HAP-1 (cell line): ENCODE results near the gene PRM1.
A peak's percentile ranks its signal among the peaks of the same experiment; 100 is the strongest.

Source experiments
- DNase-seq, 2 experiments: peaks; one replicate each; pipeline ENCODE4 v3.0.0-alpha.2; 2016 to 2020; ENCODE audit warnings: low spot score in 2 of 2
- H3K27me3 ChIP-seq: fragments of 250-450 bp; sonication (Bioruptor Pico); 2 replicates; pipeline ENCODE4 v1.5.1; 2020; ENCODE audit warnings: low read depth, mild to moderate bottlenecking, moderate library complexity
- H3K36me3 ChIP-seq: fragments of 250-450 bp; sonication (Bioruptor Pico); replicated peaks from 2 replicates; pipeline ENCODE4 v1.5.1; 2020; ENCODE audit warnings: mild to moderate bottlenecking
- H3K4me1 ChIP-seq: fragments of 250-450 bp; sonication (Bioruptor Pico); 2 replicates; pipeline ENCODE4 v1.5.1; 2020; ENCODE audit warnings: mild to moderate bottlenecking
- H3K4me3 ChIP-seq: fragments of 250-450 bp; sonication (Bioruptor Pico); 2 replicates; pipeline ENCODE4 v1.5.1; 2020; ENCODE audit warnings: mild to moderate bottlenecking, moderate library complexity
- H3K9me3 ChIP-seq: fragments of 250-450 bp; sonication (Bioruptor Pico); 2 replicates; pipeline ENCODE4 v1.5.1; 2020; ENCODE audit warnings: mild to moderate bottlenecking, moderate library complexity
- in situ Hi-C: fragments of 300-500 bp; cut with MboI; formaldehyde crosslinking; loops from 3 replicates; pipeline ENCODE4 v1.14.3; 2020; ENCODE audit warnings: low sequenced_read_pairs, inconsistent platforms, mixed read lengths

PRM1 gene

DNA sequence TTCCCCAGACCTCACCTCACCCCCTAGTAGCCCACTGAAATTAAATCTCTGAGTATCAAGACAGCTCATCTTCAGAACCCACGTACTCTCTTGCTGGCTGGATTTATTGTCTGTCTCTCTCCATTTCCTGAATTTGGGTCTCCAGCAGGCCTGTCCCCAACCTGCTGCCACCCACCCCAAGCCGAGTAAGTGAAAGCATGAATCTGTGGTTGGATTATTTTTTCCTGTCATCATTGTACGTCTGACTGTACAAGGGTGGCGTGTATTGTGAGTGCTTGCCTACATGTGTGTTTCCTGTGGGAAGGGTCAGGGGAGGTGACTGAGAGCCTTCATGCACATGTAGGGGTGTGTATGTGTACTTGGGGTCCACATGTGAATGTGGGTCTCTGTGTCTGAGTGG is 17.4 kb downstream of the PRM1 start:
- in situ Hi-C loops = loop anchor here (5.0 kb wide), 1 partner anchor 296 kb away; no protein-coding TSS in a partner anchor
- DNase-seq = no peak
- Histone ChIP-seq H3K4me3 (no peak overlapping the region), H3K36me3 (no peaks in the 10 kb centered on the region), H3K9me3 (no peaks in the 10 kb centered on the region), H3K27me3 (no peaks in the 10 kb centered on the region), H3K4me1 (no peaks in the 10 kb centered on the region)

DNA sequence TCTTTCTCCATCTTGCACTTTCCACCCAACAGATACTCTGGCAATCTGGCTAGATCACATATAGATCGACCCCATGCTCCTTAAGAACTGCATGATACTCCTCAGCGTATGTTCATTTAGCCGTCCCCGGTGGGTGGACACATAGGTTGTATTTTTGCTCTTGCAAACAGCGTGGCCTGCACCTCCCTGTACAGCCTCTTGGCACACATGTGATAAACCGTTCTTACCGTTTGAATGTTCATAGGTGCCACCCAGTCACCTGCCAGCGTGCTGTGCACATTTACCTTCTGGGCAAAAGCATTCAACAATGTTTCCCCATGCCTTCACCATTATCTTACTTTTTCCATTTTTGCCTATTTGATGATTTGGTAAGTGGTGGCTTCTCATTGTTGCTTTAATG is 18.2 kb downstream of the PRM1 start:
- H3K4me1 ChIP-seq = no peaks in the 10 kb centered on the region
- in situ Hi-C loops = loop anchor here (5.0 kb wide), 1 partner anchor 296 kb away; no protein-coding TSS in a partner anchor
- no peak for DNase-seq

GRCh38 chr16:11260596-11260966 is 20.5 kb downstream of the PRM1 start:
- Histone ChIP-seq H3K4me1 (peaks cover 4% of the 10 kb centered on the region), H3K9me3 (no peaks in the 10 kb centered on the region), H3K36me3 (no peaks in the 10 kb centered on the region), H3K27me3 (no peaks in the 10 kb centered on the region), H3K4me3 (no peak overlapping the region)
- in situ Hi-C loops = loop anchor here (5.0 kb wide), 1 partner anchor 293 kb away; no protein-coding TSS in a partner anchor
- DNase-seq = no peak

More for the DNA sequence above, 18.2 kb downstream of the PRM1 start:
- Histone ChIP-seq H3K27me3 (no peaks in the 10 kb centered on the region), H3K4me3 (no peak overlapping the region), H3K9me3 (no peaks in the 10 kb centered on the region), H3K36me3 (no peaks in the 10 kb centered on the region)

DNA sequence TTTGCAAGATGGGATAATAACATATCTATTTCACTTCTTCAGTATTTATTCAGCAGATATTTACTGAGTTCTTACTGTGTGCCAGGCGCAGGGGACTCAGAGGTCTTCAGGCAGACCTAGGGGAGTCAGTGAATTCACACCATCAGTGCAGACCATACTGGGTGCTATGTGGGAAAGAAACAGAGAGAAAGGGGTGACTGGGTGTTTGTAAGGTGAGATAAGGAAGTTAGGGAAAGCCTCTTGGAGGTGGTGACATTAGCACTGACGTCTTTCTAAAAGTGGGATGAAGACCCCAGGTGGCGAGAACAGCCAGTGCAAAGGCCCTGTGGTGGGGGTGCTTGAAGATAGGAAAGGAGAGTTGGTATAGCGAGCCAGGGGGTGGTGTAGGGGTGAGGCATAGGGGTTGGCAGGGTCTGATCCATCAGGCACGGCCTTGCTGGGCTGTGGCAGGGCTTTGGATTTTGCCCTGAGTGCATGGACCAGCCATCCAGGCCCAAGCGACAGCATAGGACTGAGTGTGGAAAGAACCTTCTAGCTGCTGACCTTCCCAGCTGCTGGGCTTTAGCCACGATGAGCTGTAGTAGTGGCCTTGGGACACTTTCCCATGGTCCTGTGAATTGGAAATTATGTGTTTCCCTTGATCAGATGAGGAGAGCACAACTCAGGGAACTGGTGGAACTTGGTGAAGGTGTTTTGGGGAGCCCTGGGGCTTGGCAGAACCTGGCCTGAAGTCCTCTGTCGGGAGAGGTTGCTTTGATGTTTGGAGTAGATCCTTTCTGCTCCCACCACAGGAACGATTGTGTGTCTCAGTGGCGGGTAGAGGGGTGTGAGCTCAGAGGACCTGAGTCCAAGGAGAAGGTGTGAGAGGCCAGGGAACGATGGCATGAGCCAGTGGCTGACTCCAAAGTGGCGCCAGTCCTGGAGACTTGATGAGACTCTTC is 21.2 kb downstream of the PRM1 start:
- H3K27me3 ChIP-seq = no peaks in the 10 kb centered on the region
- in situ Hi-C loops = loop anchor here (5.0 kb wide), 1 partner anchor 293 kb away; no protein-coding TSS in a partner anchor
- peaks cover 4% of the 10 kb centered on the region for H3K4me1 ChIP-seq
- no peak for DNase-seq
- H3K9me3 ChIP-seq = no peaks in the 10 kb centered on the region
- H3K36me3 ChIP-seq = no peaks in the 10 kb centered on the region
- no peak overlapping the region for H3K4me3 ChIP-seq

DNA sequence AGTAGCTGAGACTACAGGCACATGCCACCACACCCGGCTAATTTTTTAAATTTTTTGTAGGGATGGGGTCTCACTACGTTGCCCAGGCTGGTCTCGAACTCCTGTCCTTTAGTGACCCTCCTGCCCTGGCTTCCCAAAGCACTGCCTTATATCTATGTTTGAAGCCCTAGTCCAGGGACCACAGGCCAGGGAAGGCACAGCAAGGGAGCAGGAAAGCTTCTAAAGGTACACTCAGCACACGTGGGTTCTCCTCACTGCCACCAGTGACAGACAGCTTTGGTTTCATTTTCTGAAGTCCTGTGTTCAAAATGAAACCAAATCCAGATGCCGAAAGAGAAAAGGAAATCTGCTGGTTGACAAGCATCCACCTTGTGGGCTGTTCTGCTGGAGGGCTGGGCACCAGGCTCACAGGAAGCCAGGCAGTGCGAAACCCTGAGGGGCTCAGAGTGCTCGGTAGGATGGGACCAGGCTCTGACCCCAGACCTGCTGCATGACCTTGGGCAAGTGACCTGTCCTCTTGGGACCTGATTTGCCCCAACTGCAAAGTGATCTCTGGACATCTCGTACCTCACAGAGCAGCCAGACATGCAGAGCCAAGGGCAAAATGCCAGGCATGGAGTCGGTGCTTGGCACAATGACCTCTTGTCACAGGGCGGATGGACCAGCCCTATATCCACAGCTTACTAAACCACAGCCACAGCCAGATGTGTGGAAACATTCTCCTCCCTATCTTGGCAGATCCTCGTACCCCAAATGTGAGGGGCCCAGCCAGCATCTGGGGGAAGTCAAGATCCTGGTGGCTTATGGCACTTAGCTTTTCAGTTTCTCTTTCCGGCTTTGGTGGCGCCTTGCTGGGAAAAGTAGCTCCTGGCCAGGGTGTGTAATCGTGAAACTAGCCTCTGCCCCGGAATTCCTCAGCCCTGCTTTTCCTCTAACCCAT is 22.3 kb downstream of the PRM1 start:
- Histone ChIP-seq H3K4me3 (no peak overlapping the region), H3K36me3 (no peaks in the 10 kb centered on the region), H3K27me3 (no peaks in the 10 kb centered on the region), H3K9me3 (no peaks in the 10 kb centered on the region), H3K4me1 (peaks cover 11% of the 10 kb centered on the region)
- no peak for DNase-seq
- in situ Hi-C loops = no loop called here

GRCh38 chr16:11257131-11257938 is 23.8 kb downstream of the PRM1 start:
- Histone ChIP-seq H3K36me3 (no peaks in the 10 kb centered on the region), H3K9me3 (no peaks in the 10 kb centered on the region), H3K4me3 (peak overlapping the region; percentile 77), H3K4me1 (peaks cover 11% of the 10 kb centered on the region), H3K27me3 (no peaks in the 10 kb centered on the region)
- DNase-seq = peak; percentile 79 to 84
- in situ Hi-C loops = no loop called here

DNA sequence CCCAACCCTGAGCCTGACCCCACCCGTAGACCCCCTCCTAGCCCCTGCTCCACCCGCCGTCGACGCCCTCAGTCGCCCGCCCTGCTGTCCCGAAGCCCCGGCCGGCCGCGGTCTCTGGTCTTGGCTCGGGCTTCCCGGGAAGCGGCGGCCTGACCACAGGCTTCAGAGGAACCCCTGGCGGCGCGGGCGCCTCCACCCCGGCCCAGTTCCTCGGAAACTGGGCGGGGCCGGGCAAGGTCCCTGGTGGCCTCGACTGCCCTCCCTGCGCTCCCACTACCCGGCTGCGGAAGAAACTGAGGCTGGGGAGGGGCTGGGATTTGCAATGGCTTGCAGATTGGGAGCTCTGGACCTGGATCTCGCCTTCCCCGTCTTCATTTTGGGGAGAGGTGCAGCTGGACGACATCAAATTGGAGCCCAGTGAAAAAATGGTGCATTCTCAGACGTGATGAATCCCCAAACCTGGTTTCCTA is 24.4 kb downstream of the PRM1 start:
- Histone ChIP-seq H3K4me1 (peaks cover 11% of the 10 kb centered on the region), H3K9me3 (no peaks in the 10 kb centered on the region), H3K36me3 (no peaks in the 10 kb centered on the region), H3K27me3 (no peaks in the 10 kb centered on the region), H3K4me3 (peak overlapping the region; percentile 77)
- in situ Hi-C loops = no loop called here
- DNase-seq = peak; percentile 31 to 75

DNA sequence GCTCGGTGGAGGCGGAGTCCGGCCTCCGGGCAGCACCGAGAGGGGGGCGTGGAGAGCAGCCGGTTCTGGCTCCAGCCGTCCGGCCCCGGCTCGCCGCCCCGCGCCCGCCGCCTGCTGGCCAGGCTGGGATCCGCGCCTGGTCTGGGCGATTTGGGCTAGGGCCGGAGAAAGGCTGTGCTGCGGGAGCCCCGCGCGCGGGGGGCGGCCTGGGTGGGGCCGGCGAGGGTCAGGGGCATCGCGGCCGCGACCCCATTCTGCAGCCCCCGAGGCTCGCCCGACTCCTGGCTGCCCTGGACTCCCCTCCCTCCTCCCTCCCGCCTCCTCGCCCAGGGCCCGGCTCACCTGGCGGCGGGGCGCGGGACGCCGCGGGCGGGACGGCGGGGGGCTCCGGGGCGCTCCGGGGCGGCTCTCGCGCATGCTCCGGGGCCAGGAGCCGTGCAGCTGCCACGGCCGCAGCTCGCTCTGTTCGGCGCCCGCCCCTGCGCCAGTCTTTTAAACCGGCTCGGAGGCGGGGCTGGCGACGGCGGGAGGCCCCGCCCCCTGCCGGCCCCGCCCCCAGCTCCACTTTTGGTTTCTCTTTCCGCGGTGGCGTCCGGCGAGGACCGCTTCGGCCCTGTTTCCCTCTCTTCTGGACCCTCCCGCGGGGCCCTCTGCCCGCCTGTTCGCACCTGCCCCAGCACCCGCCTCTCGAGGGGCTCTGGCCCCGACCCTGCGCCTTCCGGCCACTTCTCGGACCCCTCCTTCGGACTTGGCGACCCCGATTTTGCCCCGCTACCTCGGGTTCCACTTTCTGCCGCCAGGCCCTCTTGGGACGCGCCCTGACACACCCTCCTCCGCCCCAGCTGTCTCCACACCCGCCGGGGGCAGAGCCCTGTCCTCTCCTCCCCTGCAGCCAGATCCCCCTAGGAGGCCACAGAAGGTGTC is 25.1 kb downstream of the PRM1 start, which contains the start of gene SOCS1:
Gene SOCS1, minus strand, starts transcription at position 468 of the 924 bp plus-strand sequence. CDS start 726 bp downstream, outside the sequence.
- no peaks in the 10 kb centered on the region for H3K27me3 ChIP-seq
- H3K4me3 ChIP-seq = peak within 1 kb of the TSS; percentile 77
- in situ Hi-C loops = no loop called here
- H3K36me3 ChIP-seq = no peaks in the 10 kb centered on the region
- H3K4me1 ChIP-seq = peaks cover 11% of the 10 kb centered on the region
- DNase-seq = peak; percentile 77 to 87
- no peaks in the 10 kb centered on the region for H3K9me3 ChIP-seq

DNA sequence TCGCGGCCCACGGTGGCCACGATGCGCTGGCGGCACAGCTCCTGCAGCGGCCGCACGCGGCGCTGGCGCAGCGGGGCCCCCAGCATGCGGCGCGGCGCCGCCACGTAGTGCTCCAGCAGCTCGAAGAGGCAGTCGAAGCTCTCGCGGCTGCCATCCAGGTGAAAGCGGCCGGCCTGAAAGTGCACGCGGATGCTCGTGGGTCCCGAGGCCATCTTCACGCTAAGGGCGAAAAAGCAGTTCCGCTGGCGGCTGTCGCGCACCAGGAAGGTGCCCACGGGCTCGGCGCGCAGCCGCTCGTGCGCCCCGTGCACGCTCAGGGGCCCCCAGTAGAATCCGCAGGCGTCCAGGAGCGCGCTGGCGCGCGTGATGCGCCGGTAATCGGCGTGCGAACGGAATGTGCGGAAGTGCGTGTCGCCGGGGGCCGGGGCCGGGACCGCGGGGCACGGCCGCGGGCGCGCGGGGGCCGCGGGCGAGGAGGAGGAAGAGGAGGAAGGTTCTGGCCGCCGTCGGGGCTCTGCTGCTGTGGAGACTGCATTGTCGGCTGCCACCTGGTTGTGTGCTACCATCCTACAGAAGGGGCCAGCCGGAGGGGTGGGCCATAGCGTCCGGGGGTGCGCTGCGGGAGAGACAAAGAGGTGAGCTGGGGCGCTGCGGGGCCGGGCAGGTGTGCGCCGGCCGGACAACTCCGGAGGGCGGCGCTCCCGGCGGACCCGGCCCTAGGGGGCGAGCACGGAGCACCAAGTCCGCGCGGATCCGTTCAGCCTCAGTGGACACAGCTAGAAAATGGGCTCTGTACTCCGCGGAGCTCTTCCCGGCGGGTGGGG is 26.0 kb downstream of the PRM1 start:
- Histone ChIP-seq H3K27me3 (no peaks in the 10 kb centered on the region), H3K4me3 (peak overlapping the region; percentile 77), H3K4me1 (peaks cover 11% of the 10 kb centered on the region), H3K36me3 (no peaks in the 10 kb centered on the region), H3K9me3 (no peaks in the 10 kb centered on the region)
- in situ Hi-C loops = no loop called here
- peak; percentile 28 to 64 for DNase-seq

- DNase-seq = no peak
- in situ Hi-C loops = no loop called here
- no peaks in the 10 kb centered on the region for H3K27me3 ChIP-seq
- peaks cover 11% of the 10 kb centered on the region for H3K4me1 ChIP-seq
- no peaks in the 10 kb centered on the region for H3K9me3 ChIP-seq
- no peaks in the 10 kb centered on the region for H3K36me3 ChIP-seq
- peak overlapping the region; percentile 77 for H3K4me3 ChIP-seq
Observed at GRCh38 chr16:11253995-11254912, 26.9 kb downstream of the PRM1 start.
